Bronchial epithelial cell (primary cell): ENCODE measurements around the gene STK32B. TPM values are rescaled to one million over a fixed set of nuclear protein-coding genes. Genes with fewer than 3 reads are reported as not detected.

Experiments
- DNase-seq: peaks from one replicate; pipeline ENCODE4 v3.0.0-alpha.2; 2010; ENCODE audit warnings: low read depth
- FAIRE-seq: peaks from 2 replicates; lab custom pipeline; 2011; peaks lifted over from hg19 to GRCh38; lab: Jason Lieb, UNC
- H3K27me3 ChIP-seq: 2 replicates; pipeline ENCODE4 v1.5.1; 2011; ENCODE audit warnings: low read length; ENCODE audit not compliant: control insufficient read depth, insufficient read depth
- H3K36me3 ChIP-seq: 2 replicates; pipeline ENCODE4 v1.5.1; 2011; ENCODE audit warnings: low read length; ENCODE audit not compliant: control insufficient read depth, insufficient read depth
- H3K4me3 ChIP-seq: 2 replicates; pipeline ENCODE4 v1.5.1; 2011; ENCODE audit warnings: mild to moderate bottlenecking, low read depth, low read length, control low read depth
- total RNA-seq: library from RNA; depleted of rRNA; stranded (reverse); fragments of >200 nt; gene quantifications from 2 replicates; pipeline ENCODE4 v1.2.1, GENCODE V29; 2014
- TF ChIP-seq, protein P1 (sequence below): IDR thresholded peaks from 2 replicates; pipeline ENCODE4 v1.5.1; 2011; ENCODE audit warnings: mild to moderate bottlenecking, moderate library complexity, low read length, control low read depth, inconsistent platforms; ENCODE audit not compliant: insufficient read depth, severe bottlenecking

STK32B gene
- total RNA-seq, 1 donor from 2014 or later = under 0.01 TPM

DNA sequence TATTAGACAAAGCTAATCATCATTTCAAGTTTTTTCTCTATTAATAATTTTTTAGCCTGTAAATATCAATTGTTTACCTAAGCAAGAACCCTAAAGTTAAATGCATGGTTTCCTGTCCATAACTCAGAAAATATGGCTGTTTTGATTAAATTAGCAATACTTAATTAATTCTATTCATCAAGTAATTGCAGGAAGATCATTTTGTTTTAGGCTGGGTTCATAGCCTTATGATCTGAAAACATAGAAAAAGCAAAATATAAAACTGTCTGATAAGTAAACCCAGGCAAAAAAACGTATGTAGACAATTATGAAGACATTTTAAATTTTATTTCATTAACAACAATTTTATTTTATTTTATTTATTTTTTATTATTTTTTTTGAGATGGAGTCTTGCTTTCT, 438.0 kb downstream of the STK32B start:
- no peaks in the 10 kb centered on the region for H3K36me3 ChIP-seq
- TF ChIP-seq, protein P1, sequence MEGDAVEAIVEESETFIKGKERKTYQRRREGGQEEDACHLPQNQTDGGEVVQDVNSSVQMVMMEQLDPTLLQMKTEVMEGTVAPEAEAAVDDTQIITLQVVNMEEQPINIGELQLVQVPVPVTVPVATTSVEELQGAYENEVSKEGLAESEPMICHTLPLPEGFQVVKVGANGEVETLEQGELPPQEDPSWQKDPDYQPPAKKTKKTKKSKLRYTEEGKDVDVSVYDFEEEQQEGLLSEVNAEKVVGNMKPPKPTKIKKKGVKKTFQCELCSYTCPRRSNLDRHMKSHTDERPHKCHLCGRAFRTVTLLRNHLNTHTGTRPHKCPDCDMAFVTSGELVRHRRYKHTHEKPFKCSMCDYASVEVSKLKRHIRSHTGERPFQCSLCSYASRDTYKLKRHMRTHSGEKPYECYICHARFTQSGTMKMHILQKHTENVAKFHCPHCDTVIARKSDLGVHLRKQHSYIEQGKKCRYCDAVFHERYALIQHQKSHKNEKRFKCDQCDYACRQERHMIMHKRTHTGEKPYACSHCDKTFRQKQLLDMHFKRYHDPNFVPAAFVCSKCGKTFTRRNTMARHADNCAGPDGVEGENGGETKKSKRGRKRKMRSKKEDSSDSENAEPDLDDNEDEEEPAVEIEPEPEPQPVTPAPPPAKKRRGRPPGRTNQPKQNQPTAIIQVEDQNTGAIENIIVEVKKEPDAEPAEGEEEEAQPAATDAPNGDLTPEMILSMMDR = no peak
- DNase-seq = no peak
- no peak overlapping the region for H3K4me3 ChIP-seq
- H3K27me3 ChIP-seq = no peaks in the 10 kb centered on the region
- no peak for FAIRE-seq

GRCh38 chr4:5497489-5497888, 446.2 kb downstream of the STK32B start:
- TF ChIP-seq, protein P1 = no peak
- Histone ChIP-seq H3K36me3 (no peaks in the 10 kb centered on the region), H3K27me3 (no peaks in the 10 kb centered on the region), H3K4me3 (no peak overlapping the region)
- FAIRE-seq (peak; percentile 28), DNase-seq (no peak)

DNA sequence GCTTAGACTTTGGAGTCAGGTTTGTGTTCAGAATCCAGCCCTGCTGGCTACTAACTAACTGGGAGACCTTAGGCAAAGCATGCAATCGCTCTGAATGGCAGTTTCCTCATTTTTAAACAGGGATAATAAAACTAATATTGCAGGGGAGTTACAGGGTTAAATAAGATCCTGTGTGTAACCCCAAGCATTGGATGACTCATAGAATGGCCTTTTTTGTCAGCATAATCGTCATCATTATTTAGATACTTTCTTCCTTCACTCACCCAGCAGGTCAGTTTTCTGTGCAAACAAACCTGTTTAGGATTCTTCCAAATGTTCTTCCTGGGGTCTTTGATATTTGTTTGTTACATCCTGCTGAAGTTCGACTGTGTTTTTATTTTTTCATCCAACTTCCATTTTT, 448.9 kb downstream of the STK32B start:
- Histone ChIP-seq H3K36me3 (no peaks in the 10 kb centered on the region), H3K4me3 (no peak overlapping the region), H3K27me3 (no peaks in the 10 kb centered on the region)
- FAIRE-seq (no peak), DNase-seq (peak; percentile 74)
- TF ChIP-seq, protein P1 = no peak

- no peak for FAIRE-seq
- TF ChIP-seq, protein P1 = no peak
- no peaks in the 10 kb centered on the region for H3K36me3 ChIP-seq
- DNase-seq = no peak
- H3K27me3 ChIP-seq = no peaks in the 10 kb centered on the region
- H3K4me3 ChIP-seq = no peak overlapping the region
Measured at GRCh38 chr4:5503336-5503936, 452.2 kb downstream of the STK32B start.

DNA sequence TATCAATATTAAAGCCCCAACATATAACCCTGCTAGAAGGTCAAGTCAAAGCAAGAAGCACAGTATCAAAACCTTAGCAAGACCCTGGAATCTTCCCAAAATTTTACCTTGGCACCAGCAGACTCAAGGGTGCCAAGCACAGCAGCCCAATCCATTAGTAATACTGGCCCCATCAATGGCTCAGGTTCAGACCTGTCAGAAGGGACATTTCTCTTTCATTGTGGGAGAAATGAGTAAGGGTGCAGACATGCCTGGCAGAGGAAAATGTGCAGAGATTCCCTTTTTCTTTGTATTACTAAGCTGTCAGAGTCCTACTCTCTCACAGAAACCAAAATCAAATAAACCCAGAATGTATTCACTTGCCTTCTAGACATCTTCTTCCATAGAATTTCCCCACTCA, 453.2 kb downstream of the STK32B start:
- H3K4me3 ChIP-seq = no peak overlapping the region
- no peaks in the 10 kb centered on the region for H3K27me3 ChIP-seq
- FAIRE-seq (no peak), DNase-seq (peak; percentile 89)
- H3K36me3 ChIP-seq = no peaks in the 10 kb centered on the region
- TF ChIP-seq, protein P1 = no peak

GRCh38 chr4:5510504-5510903, 459.2 kb downstream of the STK32B start:
- H3K27me3 ChIP-seq = no peaks in the 10 kb centered on the region
- DNase-seq (no peak), FAIRE-seq (no peak)
- H3K4me3 ChIP-seq = no peak overlapping the region
- TF ChIP-seq, protein P1 = no peak
- H3K36me3 ChIP-seq = no peaks in the 10 kb centered on the region
